ENCODE data around the gene BBS9.

DNA sequence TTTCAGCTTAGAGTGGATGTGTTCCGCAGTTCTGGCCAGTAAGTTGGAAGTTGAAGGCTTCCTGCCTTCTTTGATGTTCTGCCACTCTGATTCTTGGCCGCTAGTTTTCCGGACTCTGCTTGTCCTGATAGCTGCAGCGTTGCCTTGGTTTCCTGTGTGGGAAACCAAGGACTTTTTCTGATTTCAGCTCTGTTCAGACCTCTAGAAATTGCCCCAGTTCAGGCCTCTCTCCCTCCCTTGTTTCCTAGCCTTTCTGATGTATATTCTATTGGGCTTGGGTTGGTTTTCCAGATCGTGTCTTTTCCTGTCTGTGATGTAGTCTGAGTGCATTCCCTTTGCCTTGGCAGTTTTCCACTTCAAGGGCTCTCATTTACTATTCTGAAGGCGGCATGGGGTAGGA lies 318.7 kb downstream of the BBS9 start:
- TF ChIP-seq, protein P1, sequence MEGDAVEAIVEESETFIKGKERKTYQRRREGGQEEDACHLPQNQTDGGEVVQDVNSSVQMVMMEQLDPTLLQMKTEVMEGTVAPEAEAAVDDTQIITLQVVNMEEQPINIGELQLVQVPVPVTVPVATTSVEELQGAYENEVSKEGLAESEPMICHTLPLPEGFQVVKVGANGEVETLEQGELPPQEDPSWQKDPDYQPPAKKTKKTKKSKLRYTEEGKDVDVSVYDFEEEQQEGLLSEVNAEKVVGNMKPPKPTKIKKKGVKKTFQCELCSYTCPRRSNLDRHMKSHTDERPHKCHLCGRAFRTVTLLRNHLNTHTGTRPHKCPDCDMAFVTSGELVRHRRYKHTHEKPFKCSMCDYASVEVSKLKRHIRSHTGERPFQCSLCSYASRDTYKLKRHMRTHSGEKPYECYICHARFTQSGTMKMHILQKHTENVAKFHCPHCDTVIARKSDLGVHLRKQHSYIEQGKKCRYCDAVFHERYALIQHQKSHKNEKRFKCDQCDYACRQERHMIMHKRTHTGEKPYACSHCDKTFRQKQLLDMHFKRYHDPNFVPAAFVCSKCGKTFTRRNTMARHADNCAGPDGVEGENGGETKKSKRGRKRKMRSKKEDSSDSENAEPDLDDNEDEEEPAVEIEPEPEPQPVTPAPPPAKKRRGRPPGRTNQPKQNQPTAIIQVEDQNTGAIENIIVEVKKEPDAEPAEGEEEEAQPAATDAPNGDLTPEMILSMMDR (IDR thresholded peaks at IDR 0.05) = no peak
- TF ChIP-seq POLR2A (IDR thresholded peaks at IDR 0.05) = no peak

Measured in tibial nerve (tissue), 3 donors.